PFSK-1 (cell line): Measurements from ENCODE around the gene FCHO1.

ENCODE experiments used
- POLR2AphosphoS5 ChIP-seq: IDR thresholded peaks from 2 replicates; pipeline ENCODE4 v1.6.1; 2012; ENCODE audit warnings: low read depth, mild to moderate bottlenecking, control low read depth, low read length, moderate library complexity
- REST ChIP-seq, 2 experiments: IDR thresholded peaks; 2 replicates each; pipeline versions ENCODE4 v1.6.1 to v1.8.0; 2011 to 2012; ENCODE audit warnings: low read depth in 2 of 2, low read length in 2 of 2, control low read depth in 1 of 2, inconsistent platforms in 1 of 2, mild to moderate bottlenecking in 1 of 2, moderate library complexity in 1 of 2; ENCODE audit not compliant: insufficient read depth in 1 of 2
- TAF1 ChIP-seq: IDR thresholded peaks from 2 replicates; pipeline ENCODE4 v1.6.1; 2012; ENCODE audit warnings: low read length, control low read depth, borderline replicate concordance; ENCODE audit not compliant: insufficient read depth

DNA sequence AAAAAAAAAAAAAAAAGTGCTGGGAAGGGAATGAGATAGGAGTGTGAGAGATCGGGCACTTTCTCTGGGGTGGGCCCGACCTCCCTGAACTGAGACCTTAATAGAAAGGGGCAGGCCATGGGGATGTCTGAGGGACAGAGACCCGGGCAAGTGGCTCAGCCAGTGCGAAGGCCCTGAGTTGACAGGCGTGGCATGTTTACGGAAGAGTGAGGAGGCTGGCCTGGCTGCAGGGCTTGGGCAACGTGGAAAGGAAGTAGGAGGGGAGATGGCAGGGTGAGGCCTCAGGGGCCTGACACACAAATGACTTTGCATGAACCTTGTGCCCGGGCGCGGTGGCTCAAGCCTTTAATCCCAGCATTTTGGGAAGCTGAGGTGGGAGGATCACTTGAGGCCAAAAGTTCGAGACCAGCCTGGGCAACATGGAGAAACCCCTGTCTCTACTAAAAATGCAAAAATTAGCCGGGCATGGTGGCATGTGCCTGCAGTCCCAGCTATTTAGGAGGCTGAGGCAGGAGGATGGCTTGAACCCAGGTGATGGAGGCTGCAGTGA, 13.9 kb downstream of the FCHO1 start:
- TF ChIP-seq TAF1 (no peak), POLR2AphosphoS5 (no peak), REST (IDR thresholded peaks at IDR 0.05; ENCODE audit: insufficient read depth in 1 of 2, low read depth in 2 of 2, low read length in 2 of 2) (no peak)
